Fibroblast of pulmonary artery (primary cell): ENCODE results near the gene PRKG1.
"Not testable (repeated sequence)": the region's sequence is repeated elsewhere in the genome, so short reads cannot be mapped to it uniquely, and the experiment has no call there.

Experiments used
- DNase-seq: peaks from one replicate; pipeline ENCODE4 v3.0.0-alpha.2; 2010; ENCODE audit warnings: low read depth
- H3K4me3 ChIP-seq: replicated peaks from 2 replicates; pipeline ENCODE4 v1.5.1; 2011; ENCODE audit warnings: low read depth, mild to moderate bottlenecking, control low read depth, low read length, moderate library complexity
- TF ChIP-seq, protein P1 (sequence below): IDR thresholded peaks from 2 replicates; pipeline ENCODE4 v1.5.1; 2011; ENCODE audit warnings: mild to moderate bottlenecking, control low read depth, low read length, inconsistent platforms; ENCODE audit errors: missing control alignments

Gene PRKG1

DNA sequence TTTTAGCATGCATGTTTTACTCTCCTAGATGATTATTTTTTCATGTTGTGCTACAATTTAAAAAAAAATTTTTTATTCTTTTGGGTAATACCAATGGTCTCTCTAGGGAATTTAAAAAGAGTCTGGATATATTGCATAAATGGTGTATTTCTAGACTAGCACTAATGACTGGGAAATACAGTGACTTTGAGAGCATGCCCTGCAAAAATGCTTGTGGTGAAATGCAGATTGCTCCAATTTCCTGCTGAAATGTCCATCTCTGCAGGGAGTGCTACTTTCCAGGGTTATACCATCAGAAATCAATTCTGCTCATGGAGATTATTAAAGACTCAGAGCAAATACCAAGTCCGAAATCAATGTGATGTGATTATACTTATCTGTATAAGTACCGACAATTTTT, 186.1 kb downstream of the PRKG1 start:
- DNase-seq, result peak; percentile 3
- TF ChIP-seq, protein P1, sequence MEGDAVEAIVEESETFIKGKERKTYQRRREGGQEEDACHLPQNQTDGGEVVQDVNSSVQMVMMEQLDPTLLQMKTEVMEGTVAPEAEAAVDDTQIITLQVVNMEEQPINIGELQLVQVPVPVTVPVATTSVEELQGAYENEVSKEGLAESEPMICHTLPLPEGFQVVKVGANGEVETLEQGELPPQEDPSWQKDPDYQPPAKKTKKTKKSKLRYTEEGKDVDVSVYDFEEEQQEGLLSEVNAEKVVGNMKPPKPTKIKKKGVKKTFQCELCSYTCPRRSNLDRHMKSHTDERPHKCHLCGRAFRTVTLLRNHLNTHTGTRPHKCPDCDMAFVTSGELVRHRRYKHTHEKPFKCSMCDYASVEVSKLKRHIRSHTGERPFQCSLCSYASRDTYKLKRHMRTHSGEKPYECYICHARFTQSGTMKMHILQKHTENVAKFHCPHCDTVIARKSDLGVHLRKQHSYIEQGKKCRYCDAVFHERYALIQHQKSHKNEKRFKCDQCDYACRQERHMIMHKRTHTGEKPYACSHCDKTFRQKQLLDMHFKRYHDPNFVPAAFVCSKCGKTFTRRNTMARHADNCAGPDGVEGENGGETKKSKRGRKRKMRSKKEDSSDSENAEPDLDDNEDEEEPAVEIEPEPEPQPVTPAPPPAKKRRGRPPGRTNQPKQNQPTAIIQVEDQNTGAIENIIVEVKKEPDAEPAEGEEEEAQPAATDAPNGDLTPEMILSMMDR, result no peak
- H3K4me3 ChIP-seq, result no peak overlapping the region

DNA sequence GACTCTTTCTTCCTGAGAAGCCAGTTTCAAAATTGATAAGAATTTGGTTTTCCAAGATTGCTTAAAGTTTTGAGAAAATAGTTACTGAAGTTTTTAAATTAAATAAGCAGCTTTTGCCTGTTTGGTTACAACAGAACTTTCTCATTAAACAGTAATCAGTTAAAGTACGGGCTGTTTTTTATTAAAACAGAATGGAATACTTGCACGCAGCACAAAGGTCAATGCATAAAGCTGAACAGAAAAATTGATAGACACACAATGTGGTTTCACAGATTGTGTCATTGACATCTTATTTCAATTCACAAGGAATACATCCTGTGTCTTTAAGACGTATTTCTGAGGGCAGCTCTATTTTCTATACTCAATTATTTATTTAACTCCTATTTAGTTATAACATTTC, 192.2 kb downstream of the PRKG1 start:
- no peak for DNase-seq
- H3K4me3 ChIP-seq, result no peak overlapping the region
- TF ChIP-seq, protein P1, result no peak

DNA sequence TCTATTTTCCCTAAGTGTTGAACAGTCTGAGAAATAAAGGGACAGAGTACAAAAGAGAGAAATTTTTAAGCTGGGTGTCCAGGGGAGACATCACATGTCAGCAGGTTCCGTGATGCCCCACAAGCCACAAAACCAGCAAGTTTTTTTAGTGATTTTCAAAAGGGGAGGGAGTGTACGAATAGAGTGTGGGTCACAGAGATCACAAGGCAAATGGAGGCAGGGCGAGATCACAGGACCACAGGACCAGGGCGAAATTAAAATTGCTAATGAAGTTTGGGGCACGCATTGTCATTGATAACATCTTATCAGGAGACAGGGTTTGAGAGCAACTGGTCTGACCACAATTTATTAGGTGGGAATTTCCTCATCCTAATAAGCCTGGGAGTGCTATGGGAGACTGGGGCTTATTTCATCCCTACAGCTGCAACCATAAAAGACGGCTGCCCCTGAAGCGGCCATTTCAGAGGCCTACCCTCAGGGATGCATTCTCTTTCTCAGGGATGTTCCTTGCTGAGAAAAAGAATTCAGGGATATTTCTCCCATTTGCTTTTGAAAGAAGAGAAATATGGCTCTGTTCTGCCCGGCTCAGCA, 193.8 kb downstream of the PRKG1 start:
- H3K4me3 ChIP-seq, DNase-seq: not testable (repeated sequence)

DNA sequence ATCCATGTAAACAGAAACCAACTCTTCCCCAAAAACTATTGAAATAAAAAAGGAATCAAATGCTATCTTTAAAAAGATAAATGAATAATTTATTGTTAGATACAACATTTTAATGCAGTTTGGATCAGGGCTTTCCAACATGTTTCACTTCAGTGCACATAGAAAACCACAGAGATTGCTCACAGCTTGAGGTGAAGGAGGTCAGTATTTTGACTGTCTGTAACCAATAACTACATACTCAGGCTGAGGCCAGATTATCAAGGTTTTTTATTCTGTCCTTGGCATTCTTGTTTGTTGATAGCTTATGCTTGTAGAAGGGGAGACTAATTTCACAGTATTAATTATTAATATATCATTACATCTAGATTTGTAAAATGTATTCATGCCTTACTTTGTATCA, 195.5 kb downstream of the PRKG1 start:
- no peak overlapping the region for H3K4me3 ChIP-seq
- peak; percentile 3 for DNase-seq
- TF ChIP-seq, protein P1, result no peak

DNA sequence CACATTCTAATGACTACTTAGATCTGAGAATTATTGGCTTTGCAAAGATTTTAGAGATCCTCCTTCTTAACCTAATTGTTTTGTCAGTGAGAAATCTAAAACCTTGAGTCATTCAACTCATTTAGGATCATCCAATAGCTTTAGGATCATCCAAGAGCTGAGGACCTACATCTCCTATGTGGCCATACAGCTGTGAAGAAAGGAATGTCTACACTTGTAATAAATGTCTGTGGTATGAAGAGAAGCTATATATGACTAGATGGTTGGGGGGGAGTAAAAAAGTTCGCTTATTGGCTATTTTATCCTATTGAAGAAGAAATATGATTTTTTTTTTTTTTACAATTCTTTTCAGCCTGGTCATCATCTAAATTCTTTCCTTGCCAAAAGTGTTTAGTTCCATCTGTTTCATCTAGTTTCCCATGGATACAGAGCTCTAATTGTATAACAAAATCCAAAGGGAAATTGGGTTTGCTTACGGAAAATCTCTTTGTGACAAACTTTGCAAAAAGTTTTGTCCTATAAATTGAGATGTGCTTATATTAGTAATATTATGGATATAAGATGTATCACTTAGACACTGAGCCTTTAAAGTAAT, 196.7 kb downstream of the PRKG1 start:
- H3K4me3 ChIP-seq, result no peak overlapping the region
- TF ChIP-seq, protein P1, result no peak
- DNase-seq, result no peak

DNA sequence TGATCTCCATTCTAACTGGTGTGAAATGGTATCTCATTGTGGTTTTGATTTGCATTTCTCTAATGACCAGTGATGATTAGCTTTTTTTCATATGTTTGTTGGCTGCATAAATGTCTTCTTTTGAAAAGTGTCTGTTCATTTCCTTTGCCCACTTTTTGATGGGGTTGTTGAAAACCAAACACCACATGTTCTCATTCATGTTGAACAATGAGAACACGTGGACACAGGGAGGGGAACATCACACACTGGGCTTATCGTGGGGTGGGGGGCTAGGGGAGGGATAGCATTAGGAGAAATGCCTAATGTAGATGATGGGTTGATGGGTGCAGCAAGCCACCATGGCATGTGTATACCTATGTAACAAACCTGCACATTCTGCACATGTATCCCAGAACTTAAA, 197.8 kb downstream of the PRKG1 start:
- not testable (repeated sequence) for DNase-seq, H3K4me3 ChIP-seq

DNA sequence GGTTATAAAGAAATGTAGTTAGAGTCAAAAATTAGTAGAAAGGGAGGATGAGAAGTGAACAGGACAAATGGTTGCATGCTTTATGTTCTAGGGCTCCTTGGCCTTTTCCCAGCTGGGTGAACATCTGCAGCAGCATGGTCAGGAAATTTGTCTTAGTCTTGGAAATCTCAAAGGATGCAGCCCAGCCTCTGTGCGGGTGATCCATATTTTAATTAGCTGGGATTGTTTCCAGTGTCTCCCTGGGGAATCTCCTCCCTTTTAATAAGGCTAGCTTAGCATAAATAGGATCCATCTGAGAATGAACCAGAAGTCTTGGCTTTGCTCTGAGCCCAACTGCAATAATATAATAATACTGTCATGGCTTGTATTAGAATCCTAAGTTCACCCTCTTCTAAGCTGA, 198.3 kb downstream of the PRKG1 start:
- TF ChIP-seq, protein P1, result no peak
- H3K4me3 ChIP-seq, result no peak overlapping the region
- no peak for DNase-seq

DNA sequence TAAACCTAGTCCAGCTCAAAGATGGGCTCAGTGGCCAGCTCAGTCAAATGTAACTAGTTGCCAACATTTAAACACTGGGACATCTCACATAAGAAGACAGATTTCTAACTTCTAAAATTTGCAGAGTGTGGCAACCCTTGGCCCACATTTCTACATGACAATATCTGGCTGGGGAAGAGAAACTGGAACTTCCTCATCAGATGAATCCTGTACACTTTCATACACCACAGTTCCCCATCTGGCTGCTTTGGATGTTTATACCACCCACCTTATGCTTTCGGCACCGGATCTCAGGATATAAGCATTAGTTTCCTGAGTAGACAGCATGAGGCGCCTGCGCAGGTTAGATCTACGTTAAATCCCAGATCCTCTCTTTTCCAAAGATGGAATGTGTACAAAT, 199.3 kb downstream of the PRKG1 start:
- H3K4me3 ChIP-seq, result no peak overlapping the region
- TF ChIP-seq, protein P1, result no peak
- DNase-seq, result no peak

DNA sequence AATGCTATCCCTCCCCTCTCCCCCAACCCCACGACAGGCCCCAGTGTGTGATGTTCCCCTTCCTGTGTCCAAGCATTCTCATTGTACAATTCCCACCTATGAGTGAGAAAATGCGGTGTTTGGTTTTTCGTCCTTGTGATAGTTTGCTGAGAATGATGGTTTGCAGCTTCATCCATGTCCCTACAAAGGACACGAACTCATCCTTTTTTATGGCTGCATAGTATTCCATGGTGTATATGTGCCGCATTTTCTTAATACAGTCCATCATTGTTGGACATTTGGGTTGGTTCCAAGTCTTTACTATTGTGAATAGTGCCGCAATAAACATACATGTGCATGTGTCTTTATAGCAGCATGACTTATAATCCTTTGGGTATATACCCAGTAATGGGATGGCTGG, 201.8 kb downstream of the PRKG1 start:
- DNase-seq, result not testable (repeated sequence)

DNA sequence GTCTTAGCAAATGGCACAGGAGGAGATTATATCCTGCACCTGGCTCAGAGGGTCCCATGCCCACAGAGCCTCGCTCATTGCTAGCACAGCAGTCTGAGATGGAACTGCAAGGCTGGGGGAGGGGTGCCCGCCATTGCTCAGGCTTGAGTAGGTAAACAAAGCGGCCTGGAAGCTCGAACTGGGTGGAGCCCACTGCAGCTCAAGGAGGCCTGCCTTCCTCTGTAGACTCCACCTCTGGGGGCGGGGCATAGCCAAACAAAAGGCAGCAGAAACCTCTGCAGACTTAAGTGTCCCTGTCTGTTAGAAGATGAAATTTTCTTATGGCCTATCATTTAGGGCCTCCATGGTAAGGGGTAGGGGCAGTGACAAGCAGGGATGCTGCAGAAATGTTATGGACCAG, 207.1 kb downstream of the PRKG1 start:
- not testable (repeated sequence) for DNase-seq, H3K4me3 ChIP-seq

More for the DNA sequence above, 201.8 kb downstream of the PRKG1 start:
- not testable (repeated sequence) for H3K4me3 ChIP-seq
